HG03025 (cell line): ENCODE data around the gene GID8.

ENCODE experiments used
- ATAC-seq: cut with Tn5 transposase; IDR thresholded peaks from one replicate; pipeline ENCODE4 v1.9.1; 2021; ENCODE audit warnings: mild to moderate bottlenecking, moderate library complexity; ENCODE audit not compliant: unreplicated experiment, low FRiP score

The GID8 gene

GRCh38 chr20:62980970-62981369, 43.0 kb downstream of the GID8 start:
- ATAC-seq = no peak

DNA sequence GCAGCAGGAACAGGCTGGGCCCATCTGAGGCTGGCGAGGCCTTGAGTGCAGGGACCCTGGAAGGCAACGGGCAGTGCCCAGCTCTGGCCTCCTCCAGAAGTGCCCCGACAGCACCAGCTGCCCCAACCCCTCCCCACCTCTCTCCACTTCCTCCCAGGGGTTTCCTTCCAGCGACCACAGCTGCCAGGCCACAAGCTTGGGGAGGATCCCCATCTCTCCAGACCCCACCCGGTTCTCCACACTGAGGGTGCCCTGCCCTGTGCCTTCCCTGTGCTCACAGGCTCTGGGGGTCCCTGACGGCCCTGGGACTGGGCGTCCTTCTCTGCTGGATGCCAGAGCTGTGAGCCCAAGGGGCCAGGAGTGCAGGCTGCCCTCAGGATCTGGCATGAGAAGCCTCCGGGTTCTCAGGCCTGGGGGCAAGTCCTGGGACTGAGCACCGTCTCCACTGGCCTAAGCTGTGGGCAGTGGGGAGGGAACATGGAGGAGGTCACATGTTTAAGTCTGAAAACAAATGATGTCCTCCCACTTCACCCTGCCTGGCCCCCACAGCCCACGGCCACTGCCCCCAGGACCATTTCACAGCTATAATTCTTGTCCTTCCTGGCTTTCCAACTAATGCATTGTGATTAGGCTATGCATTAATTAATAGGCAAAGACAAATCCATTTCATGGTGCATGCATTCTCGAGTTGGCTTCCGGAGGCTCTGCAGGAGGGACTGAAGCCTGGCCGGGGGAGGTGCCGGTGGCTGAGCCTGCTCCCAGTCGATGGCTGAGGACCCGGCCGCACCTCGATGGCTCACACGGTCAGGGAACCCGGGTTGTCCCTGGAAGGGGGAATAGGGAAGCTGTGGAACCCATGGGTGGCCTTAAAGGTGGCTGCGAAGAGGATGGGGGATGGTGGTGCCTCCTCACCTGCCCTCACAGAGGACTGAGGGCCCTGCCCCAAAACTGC, 44.5 kb downstream of the GID8 start:
- ATAC-seq = no peak

GRCh38 chr20:62983210-62983609, 45.3 kb downstream of the GID8 start:
- no peak for ATAC-seq

DNA sequence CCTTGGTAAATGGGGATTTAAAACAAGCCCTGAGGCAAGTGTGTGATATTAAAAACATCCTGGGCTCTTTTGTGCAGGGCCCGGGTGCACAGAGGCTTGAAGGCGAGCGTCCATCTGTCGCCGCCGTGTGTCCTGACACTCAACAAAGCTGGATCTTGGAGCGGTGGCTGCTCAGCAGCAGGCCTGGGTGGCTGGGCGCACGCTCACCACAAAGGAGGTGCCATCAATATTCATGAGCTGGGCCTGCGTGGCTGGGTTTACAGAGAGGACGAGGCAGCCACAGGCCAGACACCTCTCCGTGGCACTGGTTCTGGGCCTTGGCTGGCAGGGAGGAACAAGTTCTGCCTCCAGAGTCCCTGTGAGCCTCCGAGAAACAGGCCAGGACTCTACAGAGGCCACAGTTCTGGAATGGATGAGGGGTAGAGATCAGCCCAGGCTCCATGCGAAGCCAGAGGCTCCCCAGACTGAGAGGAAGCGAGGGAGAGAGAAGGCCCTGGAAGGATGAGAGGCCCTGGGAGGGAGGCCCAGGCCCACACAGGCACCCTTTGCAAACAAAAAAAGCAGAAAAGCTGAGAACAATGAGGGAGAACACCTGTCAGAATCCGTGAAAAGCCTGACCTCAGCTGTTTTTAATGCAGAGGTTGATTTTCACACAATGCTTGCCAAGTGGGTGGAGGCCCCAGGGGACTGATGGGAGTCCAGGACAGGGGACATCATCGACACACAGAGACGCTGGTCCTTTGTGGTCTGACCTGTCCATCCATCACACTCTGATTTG, 46.9 kb downstream of the GID8 start:
- ATAC-seq = no peak

- ATAC-seq = no peak
These were observed 47.5 kb downstream of the GID8 start for GRCh38 chr20:62985444-62985778.

- no peak for ATAC-seq
These were observed 48.4 kb downstream of the GID8 start for GRCh38 chr20:62986257-62986800.

DNA sequence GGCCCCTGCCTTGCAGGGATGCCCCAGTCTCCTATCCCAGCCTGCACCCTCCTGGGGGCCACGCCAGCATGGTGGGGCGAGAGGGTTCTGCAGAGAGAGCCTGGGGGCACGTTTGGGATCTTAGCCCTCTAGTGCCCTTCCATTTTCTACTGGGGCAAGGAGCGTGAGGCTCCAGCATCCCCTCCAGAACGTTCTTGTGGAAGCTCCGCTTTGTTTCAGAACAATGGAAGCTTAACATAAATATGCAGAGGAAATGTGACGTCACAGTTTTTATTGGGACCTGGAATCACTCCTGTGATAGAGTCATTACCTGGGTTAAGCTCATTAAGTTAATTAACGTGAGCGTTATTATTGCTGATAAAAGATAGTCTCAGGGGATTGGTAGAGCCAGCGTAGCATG, 49.2 kb downstream of the GID8 start:
- no peak for ATAC-seq

- no peak for ATAC-seq
These were observed 51.3 kb downstream of the GID8 start for GRCh38 chr20:62989201-62989601.

GRCh38 chr20:62990306-62990825, 52.4 kb downstream of the GID8 start:
- ATAC-seq = no peak

GRCh38 chr20:62991196-62991807, 53.4 kb downstream of the GID8 start:
- ATAC-seq = no peak

GRCh38 chr20:62991863-62992262, 53.9 kb downstream of the GID8 start:
- no peak for ATAC-seq

DNA sequence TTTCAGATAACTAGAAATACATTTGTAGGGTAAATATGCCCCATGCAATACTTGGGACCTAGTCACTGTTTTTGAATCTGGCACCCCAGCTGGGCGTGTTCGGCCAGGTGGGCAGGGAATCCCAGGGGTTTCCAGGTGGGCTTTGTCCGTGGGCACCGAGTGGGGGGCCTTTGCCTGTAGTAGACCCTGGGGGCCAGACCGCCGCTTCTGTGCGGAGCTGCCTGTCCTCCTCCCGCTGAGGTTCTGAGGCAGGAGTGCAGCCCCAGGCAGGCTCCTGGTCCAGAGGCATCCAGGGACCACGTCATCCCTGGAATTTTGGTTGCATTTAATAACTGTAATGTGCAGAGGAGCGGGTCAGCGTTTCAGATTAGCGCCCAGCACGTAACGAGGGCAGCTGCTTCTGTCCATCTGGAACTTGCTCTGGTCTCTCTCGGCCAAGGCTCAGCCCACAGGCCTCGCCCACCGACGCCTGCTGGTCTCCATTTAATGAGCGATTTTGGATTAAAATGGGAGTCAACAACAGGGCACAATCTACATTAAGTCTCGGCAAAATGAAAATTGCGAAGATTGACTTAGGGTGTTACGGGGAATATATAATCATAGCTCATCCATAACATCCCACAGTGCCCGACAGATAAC, 56.0 kb downstream of the GID8 start:
- no peak for ATAC-seq

GRCh38 chr20:62994869-62995281, 56.9 kb downstream of the GID8 start:
- ATAC-seq = no peak

GRCh38 chr20:62995481-62995880, 57.5 kb downstream of the GID8 start:
- ATAC-seq = no peak

DNA sequence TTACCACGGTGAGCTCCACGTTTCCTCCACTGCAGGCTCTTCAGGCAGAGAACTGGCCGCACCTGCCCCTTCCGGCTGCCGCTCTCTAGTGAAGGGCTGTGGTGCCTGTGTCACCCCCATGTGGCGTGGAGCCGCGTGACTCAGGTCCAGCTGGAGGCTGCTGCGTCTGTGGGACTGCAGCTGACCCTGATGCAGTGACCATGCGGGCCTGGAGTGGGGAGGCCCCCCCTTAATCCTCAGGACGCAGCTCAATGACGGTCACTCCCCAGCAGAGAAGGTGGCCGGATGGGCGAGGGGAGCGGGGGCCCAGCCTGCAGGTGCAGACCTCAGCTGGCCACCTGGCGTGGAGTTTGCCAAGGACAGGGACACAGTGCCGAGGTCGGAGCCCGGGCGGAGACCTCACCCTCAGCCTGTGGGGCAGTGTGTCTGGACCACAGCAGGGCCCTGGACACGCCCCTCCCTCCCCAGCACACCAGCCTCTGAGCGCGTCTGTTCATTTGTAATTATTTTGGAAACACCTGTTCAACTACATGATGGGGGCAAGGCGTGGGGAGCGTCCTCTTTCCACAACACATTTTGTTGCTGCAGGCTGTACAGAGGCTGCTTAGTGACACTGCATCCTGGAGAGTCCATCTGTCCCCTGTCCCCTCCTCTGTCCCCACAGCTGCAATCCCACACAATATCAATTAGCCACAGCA, 58.1 kb downstream of the GID8 start:
- no peak for ATAC-seq

GRCh38 chr20:62996596-62996982, 58.6 kb downstream of the GID8 start:
- no peak for ATAC-seq

DNA sequence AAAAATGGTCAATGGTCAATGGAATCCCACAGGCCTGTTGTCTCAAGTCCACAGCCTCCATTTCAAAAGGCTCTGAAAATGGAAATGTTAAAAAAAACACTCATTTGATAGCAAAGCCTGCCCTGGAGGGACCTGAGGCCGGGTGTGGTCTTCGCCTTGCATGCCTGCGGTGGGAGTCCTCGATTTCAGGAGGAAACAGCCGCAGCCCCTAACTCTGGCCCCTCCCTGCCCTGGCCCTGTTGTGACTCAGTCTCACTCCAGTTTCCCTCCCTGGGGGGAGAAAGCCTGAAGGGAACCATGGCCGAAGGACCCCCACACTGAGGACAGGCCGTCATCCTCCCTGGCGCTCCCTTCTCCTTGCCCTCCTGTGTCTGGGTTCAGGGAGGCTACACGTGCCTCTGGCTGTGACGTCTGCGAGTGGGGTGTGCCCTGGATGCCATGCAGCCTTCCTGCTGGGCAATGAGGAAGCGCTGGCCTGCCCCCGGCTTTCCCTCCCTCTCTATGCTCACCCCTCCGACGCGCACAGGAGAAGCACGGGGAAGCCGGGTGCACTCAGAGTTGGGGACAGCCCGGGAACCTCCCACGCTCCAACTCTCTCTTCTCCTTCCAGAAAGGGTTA, 59.6 kb downstream of the GID8 start:
- no peak for ATAC-seq
